A673 (cell line): ENCODE data around the gene LPO. TPM values are rescaled to one million over a fixed set of nuclear protein-coding genes. Genes with fewer than 3 reads are reported as not detected.

Experiments used
- BruUV-seq: library from RNA; stranded (reverse); fragments of 400-500 nt; replicated peaks from 2 replicates; lab custom pipeline; 2021; lab: Mats Ljungman, UMichigan
- CTCF ChIA-PET: fragments of 300-600 bp; sonication (Branson Sonifier 250); formaldehyde crosslinking; loops from one replicate; lab custom pipeline; 2022; ENCODE audit warnings: antibody characterized with exemption; lab: Charles Lee
- POLR2A ChIA-PET: fragments of 300-600 bp; sonication (Branson Sonifier 250); formaldehyde crosslinking; loops from one replicate; lab custom pipeline; 2022; ENCODE audit warnings: antibody characterized with exemption; ENCODE audit not compliant: low non-redundant PET; lab: Charles Lee
- DNase-seq: peaks from one replicate; pipeline ENCODE4 v3.0.0-alpha.2; 2015; ENCODE audit warnings: low spot score
- H3K27ac ChIP-seq: fragments of 200-600 bp; sonication (generic); 2 replicates; pipeline ENCODE4 v1.5.1; 2016; ENCODE audit warnings: mixed run types, low read depth, mild to moderate bottlenecking, mixed read lengths, antibody characterized with exemption, low read length; ENCODE audit not compliant: poor library complexity, severe bottlenecking
- H3K27me3 ChIP-seq: fragments of 200-600 bp; sonication (generic); replicated peaks from 2 replicates; pipeline ENCODE4 v1.6.1; 2017; ENCODE audit warnings: mixed run types, low read depth, mild to moderate bottlenecking, mixed read lengths, antibody characterized with exemption, low read length; ENCODE audit not compliant: insufficient read depth, poor library complexity
- H3K36me3 ChIP-seq: fragments of 200-600 bp; sonication (generic); 2 replicates; pipeline ENCODE4 v1.6.1; 2016; ENCODE audit warnings: mixed run types, mild to moderate bottlenecking, mixed read lengths, antibody characterized with exemption, low read length; ENCODE audit not compliant: insufficient read depth, poor library complexity, severe bottlenecking
- H3K4me1 ChIP-seq: fragments of 200-600 bp; sonication (generic); 2 replicates; pipeline ENCODE4 v1.6.1; 2017; ENCODE audit warnings: mixed run types, mild to moderate bottlenecking, mixed read lengths, antibody characterized with exemption, low read length; ENCODE audit not compliant: insufficient read depth, poor library complexity, severe bottlenecking
- H3K4me3 ChIP-seq: fragments of 200-600 bp; sonication (generic); 2 replicates; pipeline ENCODE4 v1.5.1; 2016; ENCODE audit warnings: low read depth, mixed run types, mild to moderate bottlenecking, mixed read lengths, low read length; ENCODE audit not compliant: poor library complexity, severe bottlenecking
- H3K9me3 ChIP-seq: fragments of 200-600 bp; sonication (generic); 2 replicates; pipeline ENCODE4 v1.6.1; 2016; ENCODE audit warnings: mixed run types, low read depth, mild to moderate bottlenecking, mixed read lengths, antibody characterized with exemption, low read length; ENCODE audit not compliant: poor library complexity, severe bottlenecking
- EZH2 ChIP-seq: fragments of 200-600 bp; sonication (generic); IDR thresholded peaks from 2 replicates; pipeline ENCODE4 v1.6.1; 2017; ENCODE audit warnings: borderline replicate concordance, low read depth, mild to moderate bottlenecking, mixed read lengths, antibody characterized with exemption, low read length; ENCODE audit not compliant: poor library complexity, severe bottlenecking
- intact Hi-C: fragments of 100-400 bp; cut with micrococcal nuclease; formaldehyde crosslinking; loops from one replicate; pipeline ENCODE4 v1.10.0; 2022; ENCODE audit not compliant: unreplicated experiment
- total RNA-seq: library from RNA; stranded (reverse); gene quantifications from 2 replicates; pipeline ENCODE4 v1.2.3, GENCODE V29; 2021
- TF ChIP-seq, protein P1 (sequence below): fragments of 300-800, 200-600 bp; sonication (generic); conservative IDR thresholded peaks from 2 replicates; pipeline ENCODE4 v1.5.1; 2017; ENCODE audit warnings: low read depth, mild to moderate bottlenecking, antibody characterized with exemption, low read length, moderate library complexity, mixed read lengths

The LPO gene
- total RNA-seq, 1 experiment from 2014 or later: 0.34 TPM

DNA sequence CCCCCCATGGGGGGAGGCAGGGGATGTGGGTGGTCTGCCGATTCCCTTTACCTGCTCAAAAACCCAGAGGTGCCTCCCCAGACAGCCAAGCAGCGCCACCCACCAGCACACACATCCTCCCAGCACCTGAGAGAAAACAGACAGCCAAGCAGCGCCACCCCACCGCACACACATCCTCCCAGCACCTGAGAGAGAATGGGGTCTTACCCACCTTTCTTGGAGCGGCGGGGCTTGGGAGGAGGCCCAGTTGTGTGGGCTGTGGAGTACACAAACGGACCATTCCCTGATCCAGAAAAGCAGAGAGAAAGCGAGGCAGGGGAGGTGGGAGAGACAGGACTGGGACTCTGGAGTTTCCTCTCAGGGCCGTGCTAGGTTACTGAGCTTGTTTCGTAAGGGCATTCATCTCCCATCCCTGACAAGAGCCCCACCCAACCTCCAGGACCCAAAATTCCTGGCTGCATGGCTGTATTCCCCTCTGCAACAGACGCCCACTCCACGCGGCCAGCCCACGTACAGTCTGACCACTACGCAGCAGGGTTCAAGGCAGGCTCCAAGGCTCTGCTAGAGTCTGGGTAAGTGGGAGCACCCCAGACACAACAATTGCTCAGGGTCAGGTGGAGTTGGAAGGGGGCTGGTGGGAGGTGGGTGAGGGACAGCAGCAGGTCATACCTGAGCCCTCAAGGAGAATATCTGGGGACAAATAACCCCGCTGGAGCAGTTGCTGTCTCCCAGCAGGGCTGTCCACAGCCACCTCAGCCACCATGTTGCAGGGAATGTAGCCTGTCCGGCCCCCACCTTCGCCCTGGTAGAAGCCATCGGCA, 68.0 kb downstream of the LPO start:
- POLR2A ChIA-PET: interaction anchor here (0.5 kb wide), 1 partner anchor 357 kb away, joined by 13 read pairs; no protein-coding TSS in a partner anchor
- H3K9me3 ChIP-seq: no peaks in the 10 kb centered on the region
- no peak overlapping the region for H3K27ac ChIP-seq
- H3K4me1 ChIP-seq: no peaks in the 10 kb centered on the region
- TF ChIP-seq, protein P1, sequence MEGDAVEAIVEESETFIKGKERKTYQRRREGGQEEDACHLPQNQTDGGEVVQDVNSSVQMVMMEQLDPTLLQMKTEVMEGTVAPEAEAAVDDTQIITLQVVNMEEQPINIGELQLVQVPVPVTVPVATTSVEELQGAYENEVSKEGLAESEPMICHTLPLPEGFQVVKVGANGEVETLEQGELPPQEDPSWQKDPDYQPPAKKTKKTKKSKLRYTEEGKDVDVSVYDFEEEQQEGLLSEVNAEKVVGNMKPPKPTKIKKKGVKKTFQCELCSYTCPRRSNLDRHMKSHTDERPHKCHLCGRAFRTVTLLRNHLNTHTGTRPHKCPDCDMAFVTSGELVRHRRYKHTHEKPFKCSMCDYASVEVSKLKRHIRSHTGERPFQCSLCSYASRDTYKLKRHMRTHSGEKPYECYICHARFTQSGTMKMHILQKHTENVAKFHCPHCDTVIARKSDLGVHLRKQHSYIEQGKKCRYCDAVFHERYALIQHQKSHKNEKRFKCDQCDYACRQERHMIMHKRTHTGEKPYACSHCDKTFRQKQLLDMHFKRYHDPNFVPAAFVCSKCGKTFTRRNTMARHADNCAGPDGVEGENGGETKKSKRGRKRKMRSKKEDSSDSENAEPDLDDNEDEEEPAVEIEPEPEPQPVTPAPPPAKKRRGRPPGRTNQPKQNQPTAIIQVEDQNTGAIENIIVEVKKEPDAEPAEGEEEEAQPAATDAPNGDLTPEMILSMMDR: no peak
- TF ChIP-seq EZH2: no peak
- BruUV-seq: no TSS peak
- DNase-seq: no peak
- H3K36me3 ChIP-seq: no peaks in the 10 kb centered on the region
- no peak overlapping the region for H3K4me3 ChIP-seq
- CTCF ChIA-PET: interaction anchor here (0.6 kb wide), 1 partner anchor 1410 kb away, joined by 3 read pairs; no protein-coding TSS in a partner anchor
- intact Hi-C loops: no loop called here
- no peaks in the 10 kb centered on the region for H3K27me3 ChIP-seq

DNA sequence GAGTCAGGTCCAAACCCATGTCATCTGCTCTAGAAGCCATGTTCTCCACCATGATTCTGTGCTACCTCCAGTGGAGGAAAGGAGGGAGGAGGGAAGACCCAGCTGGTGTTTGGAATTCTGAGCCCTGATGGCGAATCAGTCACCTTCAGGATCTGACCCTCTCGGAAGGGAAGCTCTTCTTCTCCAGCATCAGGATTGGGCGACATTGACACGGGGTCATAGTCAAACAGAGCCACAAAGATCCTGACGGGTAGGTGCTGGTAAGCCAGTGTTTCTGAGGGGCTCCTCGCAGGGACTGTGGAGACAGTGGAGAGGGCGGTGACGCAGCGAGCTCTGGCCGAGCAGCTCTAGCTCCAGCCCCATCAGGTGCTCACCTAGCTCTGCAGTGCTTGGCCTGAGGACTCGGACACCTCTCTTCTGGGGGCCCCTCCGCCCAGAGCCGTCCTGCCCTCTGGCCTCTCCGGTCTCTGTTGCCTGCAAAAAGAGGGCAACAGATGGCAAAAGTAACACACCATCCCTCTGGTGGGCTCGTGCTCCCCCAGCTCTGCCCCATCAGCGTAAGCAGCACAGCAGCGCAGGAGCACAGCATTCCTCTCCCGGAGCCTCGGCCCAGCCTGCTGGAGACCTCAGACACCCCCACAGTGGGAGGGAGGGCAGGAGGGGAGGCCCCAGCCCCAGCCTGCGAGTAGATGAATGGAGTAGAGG, 69.2 kb downstream of the LPO start:
- POLR2A ChIA-PET: no interaction called here
- CTCF ChIA-PET: interaction anchor here (1.2 kb wide), 1 partner anchor 110 kb away, joined by 3 read pairs; the partner anchor contains the start of gene RNF43

DNA sequence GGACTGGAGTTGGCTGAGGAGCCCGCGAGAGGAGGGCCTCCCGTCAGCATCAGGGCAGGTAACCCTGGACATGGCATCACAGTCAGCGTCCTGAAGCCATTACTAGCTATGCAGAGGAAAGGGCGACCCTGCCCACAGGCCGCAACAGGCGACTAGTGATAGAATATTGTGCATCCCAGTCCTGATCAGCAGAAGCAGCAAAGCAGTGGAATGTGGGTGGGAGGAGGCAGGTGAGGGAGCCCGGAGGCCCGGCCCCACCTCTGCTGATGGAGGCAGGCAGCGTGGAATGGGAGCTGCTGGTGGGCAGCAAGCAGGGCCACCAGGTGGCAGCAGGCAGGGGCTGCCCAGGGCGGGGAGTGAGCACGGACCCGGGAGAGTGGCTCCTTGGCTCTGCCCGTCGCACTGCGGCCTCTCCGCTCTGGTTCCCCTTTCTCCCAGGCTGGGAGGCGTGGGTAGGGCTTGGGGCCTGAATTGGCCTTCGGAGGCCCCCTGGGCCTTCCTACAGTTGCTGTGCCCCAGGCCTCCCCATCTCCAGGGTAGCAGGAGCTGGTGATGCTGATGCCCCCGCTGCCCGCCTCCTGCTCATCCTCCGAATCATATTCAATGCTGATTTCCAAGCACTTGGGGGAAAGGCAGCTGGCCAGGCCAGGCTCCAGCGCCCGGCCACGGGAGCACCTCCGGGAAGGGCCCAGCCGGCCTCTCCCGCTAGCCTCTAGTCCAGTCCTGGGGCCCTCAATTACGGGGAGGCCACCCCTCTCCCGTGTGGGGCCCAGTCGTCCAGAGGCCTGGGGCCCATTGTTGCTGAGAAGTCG, 70.0 kb downstream of the LPO start:
- ChIA-PET CTCF (interaction anchor here (1.2 kb wide), 1 partner anchor 109 kb away, joined by 3 read pairs; the partner anchor contains the start of gene RNF43), POLR2A (no interaction called here)
- Histone ChIP-seq H3K27me3 (no peaks in the 10 kb centered on the region), H3K27ac (no peak overlapping the region), H3K9me3 (no peaks in the 10 kb centered on the region), H3K36me3 (no peaks in the 10 kb centered on the region), H3K4me3 (no peak overlapping the region), H3K4me1 (peaks cover 2% of the 10 kb centered on the region)
- intact Hi-C loops: no loop called here
- TF ChIP-seq EZH2: no peak
- TF ChIP-seq, protein P1: peak; percentile 37
- BruUV-seq: no TSS peak
- no peak for DNase-seq

More for the DNA sequence above, 69.2 kb downstream of the LPO start:
- Histone ChIP-seq H3K27me3 (no peaks in the 10 kb centered on the region), H3K36me3 (no peaks in the 10 kb centered on the region), H3K9me3 (no peaks in the 10 kb centered on the region), H3K27ac (no peak overlapping the region), H3K4me3 (no peak overlapping the region), H3K4me1 (no peaks in the 10 kb centered on the region)
- intact Hi-C loops: no loop called here
- no peak for TF ChIP-seq EZH2
- no peak for DNase-seq
- BruUV-seq: no TSS peak
